Right lobe of liver (tissue), 4 donors: Measurements from ENCODE around the gene MBD3L1.

ENCODE experiments used
- POLR2A ChIP-seq: fragments of 450-650 bp; IDR thresholded peaks from one replicate; pipeline ENCODE4 v1.6.1; 2017; ENCODE audit warnings: antibody characterized with exemption, mild to moderate bottlenecking
- TF ChIP-seq, protein P1 (sequence below), 4 donors: fragments of 200-600 bp in 3 of 4; fragments of 450-650 bp in 1 of 4; IDR thresholded peaks; one replicate each; pipeline versions ENCODE4 v1.5.1 to v1.8.0; 2016 to 2022; ENCODE audit warnings: antibody characterized with exemption in 4 of 4, mild to moderate bottlenecking in 2 of 4
- donor health status: DM: no; HTN: no; CAD: no.
- donor health status: DM: no; HTN: no; CAD: no.
- donor health status: DM: no; HTN: yes; CAD: no.

DNA sequence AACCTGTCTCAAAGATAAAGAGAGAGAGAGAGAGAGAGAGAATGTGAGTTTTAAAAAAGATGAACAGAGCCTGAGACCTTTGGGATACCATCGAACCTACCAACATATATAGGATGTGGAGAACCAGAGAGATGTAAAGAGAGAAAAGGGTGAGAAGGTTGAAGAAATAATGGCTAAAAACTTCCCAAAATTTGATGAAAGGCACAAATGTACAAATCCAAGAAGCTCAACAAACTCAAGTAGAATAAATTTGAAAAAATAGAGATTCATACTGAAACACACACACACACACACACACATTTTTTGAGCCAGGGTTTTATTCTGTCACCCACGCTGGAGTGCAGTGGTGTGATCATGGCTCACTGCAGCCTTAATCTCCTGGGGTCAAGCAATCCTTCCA, 16.4 kb upstream of the MBD3L1 start:
- TF ChIP-seq, protein P1, sequence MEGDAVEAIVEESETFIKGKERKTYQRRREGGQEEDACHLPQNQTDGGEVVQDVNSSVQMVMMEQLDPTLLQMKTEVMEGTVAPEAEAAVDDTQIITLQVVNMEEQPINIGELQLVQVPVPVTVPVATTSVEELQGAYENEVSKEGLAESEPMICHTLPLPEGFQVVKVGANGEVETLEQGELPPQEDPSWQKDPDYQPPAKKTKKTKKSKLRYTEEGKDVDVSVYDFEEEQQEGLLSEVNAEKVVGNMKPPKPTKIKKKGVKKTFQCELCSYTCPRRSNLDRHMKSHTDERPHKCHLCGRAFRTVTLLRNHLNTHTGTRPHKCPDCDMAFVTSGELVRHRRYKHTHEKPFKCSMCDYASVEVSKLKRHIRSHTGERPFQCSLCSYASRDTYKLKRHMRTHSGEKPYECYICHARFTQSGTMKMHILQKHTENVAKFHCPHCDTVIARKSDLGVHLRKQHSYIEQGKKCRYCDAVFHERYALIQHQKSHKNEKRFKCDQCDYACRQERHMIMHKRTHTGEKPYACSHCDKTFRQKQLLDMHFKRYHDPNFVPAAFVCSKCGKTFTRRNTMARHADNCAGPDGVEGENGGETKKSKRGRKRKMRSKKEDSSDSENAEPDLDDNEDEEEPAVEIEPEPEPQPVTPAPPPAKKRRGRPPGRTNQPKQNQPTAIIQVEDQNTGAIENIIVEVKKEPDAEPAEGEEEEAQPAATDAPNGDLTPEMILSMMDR (IDR thresholded peaks at IDR 0.05) = no peak
- TF ChIP-seq POLR2A = no peak
